Measurements from ENCODE around the gene ADRA2A.

The ADRA2A gene

DNA sequence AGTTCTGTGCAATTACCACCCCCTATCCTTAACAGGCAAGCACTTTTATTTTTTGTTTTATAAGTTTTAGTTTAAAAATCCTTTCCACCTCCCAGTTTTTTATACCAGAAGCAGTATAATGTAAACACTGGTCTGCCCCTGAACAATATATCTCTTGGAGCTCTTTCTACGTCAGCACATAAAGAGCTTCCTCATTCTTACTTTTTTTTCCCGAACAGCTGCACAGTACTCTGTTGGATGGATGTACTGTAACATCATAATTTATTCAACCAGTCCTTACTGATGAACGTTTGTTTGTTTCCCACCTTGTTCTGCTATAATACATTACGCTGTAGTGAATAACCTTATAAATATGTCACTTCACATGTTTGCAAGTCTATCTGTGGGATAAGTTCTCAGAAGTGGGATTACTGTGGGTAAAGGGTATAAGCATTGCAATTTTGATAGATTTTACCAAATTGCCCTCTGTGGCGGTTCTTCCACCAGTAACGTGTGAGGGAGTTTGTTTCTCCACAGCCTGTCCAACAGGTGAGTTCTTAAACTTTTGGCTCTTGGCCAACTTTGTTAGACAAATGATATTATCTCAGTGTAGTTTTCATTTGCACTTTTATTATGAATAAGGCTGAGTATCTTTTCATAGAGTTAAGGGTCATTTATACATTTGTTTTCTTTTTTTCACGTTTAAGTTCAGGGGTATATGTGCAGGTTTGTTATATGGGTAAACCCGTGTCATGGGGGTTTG is 32.8 kb downstream of the ADRA2A start:
- DNase-seq (ENCODE audit: low read depth): no peak
- H3K4me3 ChIP-seq (ENCODE audit: low read depth, low read length): no peak overlapping the region
- no peak for TF ChIP-seq CTCF (IDR thresholded peaks at IDR 0.05; ENCODE audit: low read depth, low read length, missing control alignments)

DNA sequence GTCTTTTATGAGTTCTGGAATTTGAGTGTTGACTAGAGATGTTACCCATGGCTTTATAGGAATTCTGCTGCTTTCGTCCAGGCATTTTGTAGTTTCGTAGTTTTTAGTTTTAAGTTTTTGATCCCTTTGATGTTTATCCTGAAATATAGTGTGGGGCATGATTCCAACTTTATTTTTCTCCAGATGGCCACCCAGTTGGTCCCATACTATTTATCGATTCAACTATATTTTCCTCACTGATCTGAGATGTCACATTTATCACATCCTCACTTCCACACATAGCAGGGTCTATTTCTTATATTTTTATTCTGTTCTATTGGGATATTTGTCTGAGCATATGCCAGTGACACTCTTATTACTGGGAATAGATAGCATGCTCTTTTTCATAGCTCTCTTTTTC is 33.9 kb downstream of the ADRA2A start:
- H3K4me3 ChIP-seq (ENCODE audit: low read depth, low read length): no peak overlapping the region
- no peak for TF ChIP-seq CTCF (IDR thresholded peaks at IDR 0.05; ENCODE audit: low read depth, low read length, missing control alignments)
- DNase-seq (ENCODE audit: low read depth): no peak

DNA sequence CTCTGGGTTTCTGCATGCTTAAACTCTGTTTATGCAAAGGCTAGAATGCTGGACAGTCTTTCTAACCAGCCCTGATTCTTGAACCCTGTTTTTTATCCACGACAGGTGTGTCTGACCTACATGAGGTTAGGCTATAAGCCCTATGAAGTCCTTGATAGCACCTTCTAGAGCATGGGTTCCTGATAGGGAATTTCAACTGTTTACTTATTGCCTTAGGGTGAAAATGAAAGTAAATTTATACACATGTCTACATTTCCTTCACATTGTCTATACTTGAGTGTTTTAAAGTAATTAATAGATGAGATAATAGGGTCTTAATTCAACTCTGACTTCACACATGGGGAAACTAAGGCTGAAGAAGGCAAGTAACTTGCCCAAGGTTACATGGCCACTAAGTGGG is 35.5 kb downstream of the ADRA2A start:
- no peak for DNase-seq (ENCODE audit: low read depth)
- TF ChIP-seq CTCF (IDR thresholded peaks at IDR 0.05; ENCODE audit: low read depth, low read length, missing control alignments): no peak
- no peak overlapping the region for H3K4me3 ChIP-seq (ENCODE audit: low read depth, low read length)

GRCh38 chr10:111113238-111113960 is 36.6 kb downstream of the ADRA2A start:
- no peak for DNase-seq (ENCODE audit: low read depth)
- TF ChIP-seq CTCF (IDR thresholded peaks at IDR 0.05; ENCODE audit: low read depth, low read length, missing control alignments): no peak
- no peak overlapping the region for H3K4me3 ChIP-seq (ENCODE audit: low read depth, low read length)

GRCh38 chr10:111113961-111114757 is 37.3 kb downstream of the ADRA2A start:
- no peak for DNase-seq (ENCODE audit: low read depth)
- TF ChIP-seq CTCF (IDR thresholded peaks at IDR 0.05; ENCODE audit: low read depth, low read length, missing control alignments): no peak
- H3K4me3 ChIP-seq (ENCODE audit: low read depth, low read length): no peak overlapping the region

GRCh38 chr10:111114758-111115500 is 38.1 kb downstream of the ADRA2A start:
- no peak for DNase-seq (ENCODE audit: low read depth)
- no peak for TF ChIP-seq CTCF (IDR thresholded peaks at IDR 0.05; ENCODE audit: low read depth, low read length, missing control alignments)
- H3K4me3 ChIP-seq (ENCODE audit: low read depth, low read length): no peak overlapping the region

Measured in GM12864 (cell line).